GM19035 (cell line): ENCODE results near the gene C1QA.

Experiments used
- ATAC-seq: cut with Tn5 transposase; IDR thresholded peaks from one replicate; pipeline ENCODE4 v1.9.1; 2021; ENCODE audit not compliant: unreplicated experiment

C1QA gene

GRCh38 chr1:22612671-22613571, 23.5 kb upstream of the C1QA start:
- no peak for ATAC-seq

- ATAC-seq = no peak
Measured at GRCh38 chr1:22613572-22613918, 22.9 kb upstream of the C1QA start.

GRCh38 chr1:22613951-22614350, 22.5 kb upstream of the C1QA start:
- ATAC-seq = no peak

GRCh38 chr1:22615886-22616285, 20.5 kb upstream of the C1QA start:
- ATAC-seq = no peak

- ATAC-seq = no peak
Measured at GRCh38 chr1:22616571-22616970, 19.9 kb upstream of the C1QA start.

- ATAC-seq = no peak
Measured at GRCh38 chr1:22618056-22618455, 18.4 kb upstream of the C1QA start.

- ATAC-seq = no peak
Measured at GRCh38 chr1:22619252-22619651, 17.2 kb upstream of the C1QA start.

- ATAC-seq = no peak
Measured at GRCh38 chr1:22619798-22620197, 16.6 kb upstream of the C1QA start.

- no peak for ATAC-seq
Measured at GRCh38 chr1:22621761-22622160, 14.7 kb upstream of the C1QA start.

- no peak for ATAC-seq
Measured at GRCh38 chr1:22625262-22625925, 11.0 kb upstream of the C1QA start.

GRCh38 chr1:22626237-22627157, 9.9 kb upstream of the C1QA start:
- no peak for ATAC-seq

GRCh38 chr1:22627331-22627730, 9.1 kb upstream of the C1QA start:
- no peak for ATAC-seq

- no peak for ATAC-seq
Measured at GRCh38 chr1:22628698-22629444, 7.6 kb upstream of the C1QA start.

- no peak for ATAC-seq
Measured at GRCh38 chr1:22629886-22630285, 6.5 kb upstream of the C1QA start.

GRCh38 chr1:22633697-22634463, 2.5 kb upstream of the C1QA start:
- ATAC-seq = no peak

- no peak for ATAC-seq
Measured at GRCh38 chr1:22635436-22635835, 992 bp upstream of the C1QA start.

- ATAC-seq = no peak
Measured at GRCh38 chr1:22636927-22637326, 499 bp downstream of the C1QA start.

GRCh38 chr1:22637907-22638445, 1.5 kb downstream of the C1QA start:
- ATAC-seq = no peak

GRCh38 chr1:22638476-22639234, 2.2 kb downstream of the C1QA start:
- no peak for ATAC-seq
